GM19438 (cell line): ENCODE results near the gene ZNF79.

Source experiments
- ATAC-seq: cut with Tn5 transposase; IDR thresholded peaks from one replicate; pipeline ENCODE4 v1.9.1; 2021; ENCODE audit warnings: low read depth; ENCODE audit not compliant: unreplicated experiment

Gene ZNF79

GRCh38 chr9:127422787-127423186, 1.4 kb upstream of the ZNF79 start:
- ATAC-seq = no peak

- no peak for ATAC-seq
These were observed 677 bp upstream of the ZNF79 start for GRCh38 chr9:127423476-127423933.

- no peak for ATAC-seq
These were observed 456 bp downstream of the ZNF79 start for GRCh38 chr9:127424676-127424999.

DNA sequence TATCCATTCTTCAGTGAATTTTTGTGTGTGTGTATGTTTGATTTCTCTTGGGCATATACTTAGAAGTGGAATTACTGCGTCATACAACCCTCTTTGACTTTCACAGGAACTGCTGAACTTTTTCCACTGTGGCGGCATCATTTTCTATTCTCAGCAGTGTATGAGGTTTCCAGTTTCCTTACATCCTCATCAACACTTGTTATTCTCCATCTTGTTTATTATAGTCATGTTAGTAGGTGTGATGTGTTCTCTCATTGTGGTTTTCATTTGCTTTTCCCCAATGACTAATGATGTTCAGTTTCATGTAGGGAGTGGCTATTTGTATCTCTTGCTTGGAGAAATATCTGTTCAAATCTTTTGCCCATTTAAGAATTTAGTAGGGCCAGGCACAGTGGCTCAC, 2.6 kb downstream of the ZNF79 start:
- ATAC-seq = no peak

DNA sequence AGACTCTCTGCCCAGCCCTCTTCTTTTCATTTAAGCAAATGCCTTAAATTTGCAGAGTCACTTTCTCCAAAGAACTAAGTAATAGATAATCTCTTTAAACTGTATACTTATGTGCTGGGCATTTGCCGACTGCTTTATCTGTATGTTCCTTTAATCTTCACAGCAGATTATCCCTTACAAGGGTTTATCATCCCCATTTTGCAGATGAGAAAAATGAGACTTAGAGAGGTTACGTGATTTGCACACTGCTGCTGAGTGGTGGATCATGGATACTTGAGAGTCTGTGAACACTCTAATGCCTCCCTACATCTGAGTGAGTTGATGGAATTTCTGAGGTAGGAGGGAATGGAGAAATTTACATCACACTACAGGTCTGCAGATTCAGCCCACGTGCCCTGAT, 4.2 kb downstream of the ZNF79 start:
- no peak for ATAC-seq

GRCh38 chr9:127430415-127430814, 6.2 kb downstream of the ZNF79 start:
- no peak for ATAC-seq

DNA sequence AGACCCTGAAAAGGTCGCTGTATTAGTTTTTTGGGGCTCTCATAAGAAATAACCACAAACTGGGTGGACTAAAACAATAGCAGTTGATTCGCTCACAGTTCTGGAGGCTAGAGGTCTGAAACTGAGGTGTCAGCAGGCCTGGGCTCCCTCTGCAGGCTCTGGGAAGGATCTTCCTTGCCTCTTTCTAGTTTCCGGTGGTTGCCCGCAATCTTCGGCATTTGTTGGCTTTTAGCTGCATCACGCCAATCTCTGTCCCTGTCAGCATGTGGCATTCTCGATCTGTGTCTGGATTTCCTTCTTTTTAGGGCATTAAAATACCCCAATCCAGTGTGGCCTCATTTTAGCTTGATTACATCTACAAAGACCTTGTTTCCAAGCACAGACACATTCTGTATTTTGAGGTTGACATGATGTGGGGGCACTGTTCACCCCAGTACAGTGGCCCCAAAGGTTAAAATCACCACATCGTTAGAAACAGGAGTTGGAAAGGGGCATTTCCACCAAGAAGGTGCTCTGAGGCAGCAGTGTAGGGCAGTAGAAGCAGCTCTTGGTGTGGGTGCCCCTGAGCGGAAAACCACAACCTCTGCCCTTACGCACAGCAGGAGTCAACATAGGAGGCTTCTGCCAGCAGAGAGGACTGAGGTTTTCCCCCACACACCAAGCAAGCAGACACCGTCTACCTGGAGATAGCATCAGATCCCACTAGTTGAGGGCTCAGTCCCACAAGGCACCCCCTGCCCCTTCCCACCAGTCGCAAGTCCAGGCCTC, 13.5 kb downstream of the ZNF79 start:
- ATAC-seq = no peak

DNA sequence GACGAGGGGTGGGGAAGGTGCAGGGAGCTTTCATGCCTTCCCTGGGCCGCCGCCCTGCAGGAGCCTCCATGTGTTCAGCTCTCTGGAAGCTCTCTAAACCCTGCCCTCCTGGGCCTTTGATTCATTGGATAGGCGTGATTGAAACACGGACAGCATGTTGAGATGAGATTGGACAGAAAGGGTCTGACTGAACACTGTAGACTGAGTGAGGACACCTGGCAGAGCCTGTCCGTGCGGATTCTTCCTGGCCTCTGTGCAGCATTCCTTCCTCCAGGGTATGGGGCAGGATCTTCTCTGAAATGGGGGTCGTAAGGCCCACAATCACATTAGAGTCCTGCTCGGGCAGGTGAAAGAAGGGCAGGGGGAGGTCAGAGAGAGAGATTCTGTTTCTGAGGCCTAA, 14.2 kb downstream of the ZNF79 start:
- no peak for ATAC-seq

DNA sequence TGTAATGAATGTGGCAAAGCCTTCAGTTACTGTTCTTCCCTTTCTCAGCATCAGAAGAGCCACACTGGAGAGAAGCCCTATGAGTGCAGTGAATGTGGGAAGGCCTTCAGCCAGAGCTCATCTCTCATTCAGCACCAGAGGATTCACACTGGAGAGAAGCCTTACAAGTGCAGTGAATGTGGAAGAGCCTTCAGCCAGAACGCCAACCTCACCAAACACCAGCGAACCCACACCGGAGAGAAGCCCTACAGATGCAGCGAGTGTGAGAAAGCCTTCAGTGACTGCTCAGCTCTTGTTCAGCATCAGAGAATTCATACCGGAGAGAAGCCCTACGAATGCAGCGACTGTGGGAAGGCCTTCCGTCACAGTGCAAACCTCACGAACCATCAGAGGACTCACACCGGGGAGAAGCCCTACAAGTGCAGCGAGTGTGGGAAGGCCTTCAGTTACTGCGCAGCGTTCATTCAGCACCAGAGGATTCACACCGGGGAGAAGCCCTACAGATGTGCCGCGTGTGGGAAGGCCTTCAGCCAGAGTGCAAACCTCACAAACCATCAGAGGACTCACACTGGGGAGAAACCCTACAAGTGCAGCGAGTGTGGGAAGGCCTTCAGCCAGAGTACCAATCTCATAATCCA, 20.2 kb downstream of the ZNF79 start:
- no peak for ATAC-seq

DNA sequence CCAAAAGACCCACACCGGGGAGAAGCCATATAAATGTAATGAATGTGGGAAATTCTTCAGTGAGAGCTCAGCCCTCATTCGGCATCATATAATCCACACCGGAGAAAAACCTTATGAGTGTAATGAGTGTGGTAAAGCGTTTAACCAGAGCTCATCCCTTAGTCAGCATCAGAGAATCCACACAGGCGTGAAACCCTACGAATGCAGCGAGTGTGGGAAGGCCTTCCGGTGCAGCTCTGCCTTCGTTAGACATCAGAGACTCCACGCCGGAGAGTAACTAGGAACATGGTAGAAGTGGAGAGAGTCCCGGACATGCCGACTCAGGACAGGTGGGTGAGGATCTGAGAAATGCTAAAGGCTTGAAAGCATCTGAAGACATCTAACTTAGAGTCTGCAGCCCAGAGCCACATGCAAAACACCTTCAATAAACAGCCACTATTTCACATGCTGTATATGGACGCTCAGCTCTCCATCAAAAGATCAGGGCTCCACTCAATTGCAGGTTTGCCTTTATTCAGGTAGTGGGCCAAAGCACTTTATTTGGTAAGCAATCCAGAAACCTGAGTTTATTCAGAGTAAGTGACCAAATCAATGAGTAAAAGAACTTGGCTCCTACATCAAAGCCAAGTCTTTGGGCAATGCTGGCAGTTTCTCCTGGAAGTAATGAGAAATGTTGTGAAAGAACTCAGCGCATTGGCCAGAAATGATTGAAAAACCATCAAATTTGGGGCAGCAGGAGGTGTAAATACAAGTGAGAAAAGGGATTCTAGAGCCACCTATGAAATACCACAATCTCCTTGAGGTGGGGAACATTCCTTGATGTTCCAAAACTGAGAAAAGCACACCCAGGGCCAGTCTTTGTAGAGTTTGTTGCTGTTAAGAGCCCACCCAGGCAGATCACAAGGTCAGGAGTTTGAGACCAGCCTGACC, 21.0 kb downstream of the ZNF79 start:
- ATAC-seq = no peak

DNA sequence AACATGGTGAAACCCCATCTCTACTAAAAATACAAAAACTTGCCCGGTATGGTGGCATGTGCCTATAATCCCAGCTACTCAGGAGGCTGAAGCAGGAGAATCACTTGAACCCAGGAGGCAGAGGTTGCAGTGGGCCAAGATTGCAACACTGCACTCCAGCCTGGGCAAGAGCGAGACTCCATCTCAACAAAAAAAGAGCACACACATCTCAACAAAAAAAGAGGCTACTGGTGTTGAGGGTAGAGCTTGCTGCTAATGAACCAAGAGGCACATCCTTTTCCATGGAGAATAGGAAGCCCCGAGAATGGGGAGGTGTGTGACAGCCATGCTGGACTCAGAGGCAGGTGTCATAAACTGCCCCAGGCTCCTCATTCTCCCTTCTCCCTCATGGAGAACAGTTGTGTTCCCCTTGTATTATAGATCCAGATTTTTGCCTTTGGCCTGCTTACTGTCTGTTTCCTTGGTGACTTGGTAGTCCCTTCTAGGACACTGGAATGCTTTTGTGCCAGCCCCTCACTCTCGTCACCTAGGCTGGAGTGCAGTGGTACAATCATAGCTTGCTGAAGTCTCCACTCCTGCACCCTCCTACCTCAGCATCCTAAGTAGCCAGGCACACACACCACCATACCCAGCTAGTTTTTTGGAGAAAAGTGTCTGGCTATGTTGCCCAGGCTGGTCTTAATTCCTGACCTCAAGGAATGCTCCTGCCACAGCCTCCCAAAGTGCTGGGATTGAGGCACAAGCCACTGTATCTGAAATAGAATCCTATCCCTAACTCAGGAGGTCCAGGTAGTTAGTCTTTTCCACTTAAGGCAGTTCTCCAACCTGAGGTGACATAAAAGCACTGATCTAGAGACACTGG, 21.9 kb downstream of the ZNF79 start:
- ATAC-seq = no peak

GRCh38 chr9:127446713-127447415, 22.7 kb downstream of the ZNF79 start:
- no peak for ATAC-seq

GRCh38 chr9:127447416-127448111, 23.4 kb downstream of the ZNF79 start:
- no peak for ATAC-seq

DNA sequence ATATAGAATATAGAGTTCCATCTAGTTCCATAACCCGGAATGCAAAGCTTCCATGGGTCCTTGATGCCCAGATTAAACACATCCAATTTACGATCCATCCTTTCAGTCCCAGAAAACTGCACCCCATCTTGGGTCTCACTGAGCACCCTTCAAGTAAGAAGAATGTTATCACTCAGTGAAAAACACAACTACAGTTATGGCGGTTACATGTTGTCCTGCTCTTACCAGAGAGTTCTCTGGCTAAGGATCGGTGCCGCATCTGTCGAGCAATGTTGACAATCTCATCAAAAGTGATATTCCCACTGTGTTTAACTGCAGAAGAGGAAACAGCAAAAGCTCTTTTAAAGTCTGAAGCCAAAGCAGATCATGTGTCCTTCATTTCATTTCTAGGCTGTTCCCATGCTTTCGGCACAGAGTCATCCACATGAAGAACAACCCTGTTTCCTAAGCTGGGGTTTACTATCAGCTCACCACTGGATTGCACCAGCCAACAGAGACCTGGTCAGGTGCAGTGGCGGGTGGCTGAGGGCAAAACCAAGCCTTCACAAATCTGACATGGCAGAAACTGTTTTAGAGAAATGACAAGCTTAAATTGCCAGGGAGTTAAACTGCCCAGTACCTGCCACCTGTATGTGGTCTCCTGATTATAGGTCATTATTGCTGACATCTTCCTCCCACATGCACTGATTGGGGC, 24.1 kb downstream of the ZNF79 start:
- no peak for ATAC-seq

GRCh38 chr9:127449332-127449966, 25.3 kb downstream of the ZNF79 start:
- no peak for ATAC-seq

DNA sequence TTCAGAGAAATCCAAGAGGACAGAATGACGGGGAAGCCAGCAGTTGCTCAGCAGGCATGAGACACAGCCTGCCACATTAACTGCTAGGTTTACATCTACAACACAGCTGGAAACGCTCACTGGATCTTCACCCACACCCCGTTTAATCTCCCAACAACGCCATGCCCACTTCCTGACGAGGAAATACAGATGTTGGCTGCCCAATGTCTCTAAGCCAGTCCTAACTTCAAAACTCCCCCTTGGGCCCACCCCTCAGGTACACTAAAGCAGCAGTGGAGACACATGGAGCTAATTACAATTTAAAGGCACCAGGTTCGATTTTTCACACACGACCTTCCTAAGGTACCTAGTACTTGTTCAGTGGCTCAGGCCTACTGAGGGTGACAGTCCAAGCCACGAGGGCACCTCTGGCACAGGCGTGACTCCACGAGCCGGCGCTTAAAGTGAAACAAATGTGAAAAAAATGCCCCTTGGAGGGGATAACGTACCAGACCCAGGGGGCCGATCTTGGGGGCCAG, 26.1 kb downstream of the ZNF79 start:
- ATAC-seq = no peak

DNA sequence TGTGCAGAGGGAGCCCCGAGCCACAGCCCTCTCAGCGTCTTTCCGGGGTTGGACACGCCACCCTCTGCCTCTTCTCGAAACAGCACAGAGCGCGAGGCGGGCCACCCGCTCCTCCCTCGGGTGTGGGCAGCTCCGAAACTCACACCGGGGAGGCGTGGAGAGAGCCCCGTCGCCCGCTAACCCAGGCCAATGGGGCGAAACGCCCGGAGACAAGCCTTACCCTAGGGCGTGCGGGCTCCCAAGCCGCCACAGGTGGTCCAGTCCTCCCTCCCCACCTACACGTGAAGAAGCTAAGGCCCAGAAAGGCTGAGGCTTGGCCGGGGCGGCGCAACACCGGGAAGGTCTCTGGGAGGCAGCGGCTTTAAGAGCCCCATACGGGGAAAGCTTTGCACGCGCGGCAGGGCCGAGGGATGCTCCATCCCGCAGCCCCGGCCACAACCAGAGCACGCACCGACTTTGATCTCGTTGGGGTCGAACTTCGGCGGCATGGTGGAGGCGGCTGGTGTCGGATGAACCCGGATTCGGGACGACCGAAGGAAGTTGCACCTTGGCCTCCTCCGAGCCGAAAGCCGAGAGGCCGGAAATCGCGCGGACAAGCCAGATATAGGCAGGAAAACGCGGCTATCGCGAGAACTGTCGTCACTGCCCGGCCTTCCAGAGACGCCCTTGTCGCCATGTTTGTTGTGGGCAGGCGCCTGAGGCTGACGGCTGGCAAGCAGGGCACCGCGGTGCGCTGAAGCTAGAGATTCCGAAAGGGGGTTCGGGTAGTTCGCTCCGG, 26.8 kb downstream of the ZNF79 start, which contains the start of the genes LRSAM1 and RPL12:
Gene LRSAM1 (plus strand): TSS at position 681 of the 778 bp plus-strand sequence. CDS start 3,018 bp downstream, outside the sequence.
Gene RPL12 (minus strand): TSS at position 577 of the 778 bp plus-strand sequence. CDS start 89 bp downstream, at position 488.
- ATAC-seq = peak; percentile 60
